Stimulated activated CD8-positive, alpha-beta memory T cell treated with anti-CD3 and anti-CD28 coated beads, Interleukin-7, amount 100 ng/mL, for 1 hour (primary cell): ENCODE measurements around the gene METTL25B.
"Not testable (repeated sequence)": the region's sequence is repeated elsewhere in the genome, so short reads cannot be mapped to it uniquely, and the experiment has no call there.

Source experiments
- DNase-seq, 2 donors: peaks; one replicate each; pipeline ENCODE4 v3.0.0-alpha.2; 2020; ENCODE audit warnings: low read depth in 2 of 2

METTL25B gene

GRCh38 chr1:156748670-156749418, 20.6 kb downstream of the METTL25B start:
- DNase-seq = no peak

- DNase-seq = no peak
Observed at GRCh38 chr1:156749419-156750118, 21.3 kb downstream of the METTL25B start.

- DNase-seq = no peak
Observed at GRCh38 chr1:156750191-156750672, 22.0 kb downstream of the METTL25B start.

- DNase-seq = no peak
Observed at GRCh38 chr1:156750711-156751450, 22.6 kb downstream of the METTL25B start.

GRCh38 chr1:156751451-156751756, 23.1 kb downstream of the METTL25B start, which contains the start of gene HDGF:
Gene HDGF, minus strand, starts transcription at chr1:156751675. Its CDS starts 246 bp downstream, at chr1:156751429.
- DNase-seq = no peak

GRCh38 chr1:156751757-156752481, 23.6 kb downstream of the METTL25B start:
- DNase-seq = peak; percentile 92 to 93

GRCh38 chr1:156752843-156753482, 24.7 kb downstream of the METTL25B start:
- DNase-seq = no peak

- DNase-seq = no peak
Observed at GRCh38 chr1:156754219-156754618, 25.9 kb downstream of the METTL25B start.

- no peak for DNase-seq
Observed at GRCh38 chr1:156755527-156755950, 27.3 kb downstream of the METTL25B start.

GRCh38 chr1:156756355-156756754, 28.1 kb downstream of the METTL25B start:
- DNase-seq = no peak

- not testable (repeated sequence) for DNase-seq
Observed at GRCh38 chr1:156757572-156758253, 29.4 kb downstream of the METTL25B start.

GRCh38 chr1:156760092-156760795, 32.0 kb downstream of the METTL25B start:
- no peak for DNase-seq

- no peak for DNase-seq
Observed at GRCh38 chr1:156760796-156761104, 32.5 kb downstream of the METTL25B start.

GRCh38 chr1:156765136-156765535, 36.9 kb downstream of the METTL25B start:
- DNase-seq = not testable (repeated sequence)

GRCh38 chr1:156765666-156766065, 37.4 kb downstream of the METTL25B start:
- no peak for DNase-seq

GRCh38 chr1:156766298-156767100, 38.2 kb downstream of the METTL25B start:
- no peak for DNase-seq

- DNase-seq = peak; percentile 89 to 91
Observed at GRCh38 chr1:156767101-156767878, 39.0 kb downstream of the METTL25B start, which contains the start of gene PRCC. Gene PRCC, plus strand, starts transcription at chr1:156767535. Its CDS starts 237 bp downstream, at chr1:156767772.

- DNase-seq = no peak
Observed at GRCh38 chr1:156767879-156768604, 39.8 kb downstream of the METTL25B start.
